GM13977 (cell line): ENCODE results near the gene N4BP3.

Experiments
- DNase-seq: peaks from one replicate; pipeline ENCODE4 v3.0.0; 2012; ENCODE audit warnings: low spot score
- CTCF ChIP-seq: IDR thresholded peaks from 2 replicates; pipeline ENCODE4 v1.5.1; 2012; ENCODE audit warnings: mild to moderate bottlenecking, control low read depth; ENCODE audit not compliant: insufficient read depth; ENCODE audit errors: extremely low read depth, missing control alignments
- in situ Hi-C: fragments of 300-500 bp; cut with MboI; formaldehyde crosslinking; loops from one replicate; pipeline ENCODE4 v1.12.0; 2022; ENCODE audit warnings: low sequenced_read_pairs, low pct_unique_long_range_greater_than_20kb, mixed read lengths, inconsistent platforms; ENCODE audit not compliant: unreplicated experiment

The N4BP3 gene

GRCh38 chr5:178153530-178154340 lies 40.4 kb downstream of the N4BP3 start, which contains the start of gene NHP2:
TSS of gene NHP2 (minus strand) at chr5:178153885. CDS start at chr5:178153817, 68 bp downstream.
- in situ Hi-C loops, result no loop called here
- peak; percentile 97 for DNase-seq
- no peak for TF ChIP-seq CTCF

GRCh38 chr5:178155065-178155464 lies 41.7 kb downstream of the N4BP3 start:
- DNase-seq, result no peak
- no peak for TF ChIP-seq CTCF
- in situ Hi-C loops, result loop anchor here (5.0 kb wide), 1 partner anchor 78 kb away; no protein-coding TSS in a partner anchor

- in situ Hi-C loops, result no loop called here
- no peak for DNase-seq
These were observed 46.8 kb downstream of the N4BP3 start for GRCh38 chr5:178160176-178160575.

GRCh38 chr5:178162481-178162880 lies 49.1 kb downstream of the N4BP3 start:
- TF ChIP-seq CTCF, result no peak
- DNase-seq, result no peak
- in situ Hi-C loops, result no loop called here

More at GRCh38 chr5:178160176-178160575, 46.8 kb downstream of the N4BP3 start:
- no peak for TF ChIP-seq CTCF

DNA sequence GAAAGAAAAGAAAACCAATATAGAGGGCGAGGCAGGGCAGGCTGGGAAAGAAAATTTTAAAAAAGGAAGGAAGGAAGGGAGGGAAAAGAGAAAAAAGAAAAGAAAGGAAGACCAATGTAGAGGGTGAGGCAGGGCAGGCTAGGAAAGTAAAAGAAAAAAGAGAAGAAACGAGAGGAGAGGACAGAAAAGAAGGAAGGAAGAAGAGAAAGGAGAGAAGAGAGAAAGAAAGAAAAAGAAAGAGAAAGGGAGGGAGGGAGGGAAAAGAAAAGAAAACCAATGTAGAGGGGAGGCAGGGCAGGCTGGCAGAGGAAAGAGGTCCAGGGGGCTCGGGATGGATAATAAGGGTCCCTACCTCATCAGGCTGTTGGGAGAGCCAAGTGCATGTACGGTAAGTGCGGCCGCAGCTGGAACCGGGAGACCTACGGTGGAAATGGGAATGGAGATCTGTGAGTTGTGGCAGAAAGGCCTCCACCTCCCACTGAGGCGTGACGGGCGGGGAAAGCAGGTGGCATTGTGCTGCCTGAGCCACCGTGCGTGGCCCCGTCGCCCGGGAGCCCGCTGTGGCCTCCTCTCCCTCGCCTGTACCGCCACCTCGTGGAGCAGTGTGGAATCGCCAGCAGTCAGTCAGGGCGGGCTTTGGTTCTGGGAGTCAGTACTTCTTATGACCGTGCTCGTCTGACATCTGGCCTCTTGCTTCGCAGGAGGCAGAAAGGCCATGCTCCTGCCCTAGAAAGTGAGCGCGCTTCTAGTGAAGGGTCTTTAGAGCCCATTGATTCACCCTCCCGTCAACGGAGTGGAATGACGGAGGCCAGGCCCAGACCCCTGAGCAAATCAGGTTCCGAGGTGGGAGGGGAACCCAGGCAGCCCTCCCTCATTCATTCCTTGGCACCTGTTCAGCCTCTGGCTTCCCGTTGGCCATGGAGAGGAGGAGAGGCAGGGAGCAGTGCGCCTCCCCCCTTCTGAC lies 50.7 kb downstream of the N4BP3 start:
- peak; percentile 94 for DNase-seq
- peak; percentile 98 for TF ChIP-seq CTCF
- in situ Hi-C loops, result no loop called here

DNA sequence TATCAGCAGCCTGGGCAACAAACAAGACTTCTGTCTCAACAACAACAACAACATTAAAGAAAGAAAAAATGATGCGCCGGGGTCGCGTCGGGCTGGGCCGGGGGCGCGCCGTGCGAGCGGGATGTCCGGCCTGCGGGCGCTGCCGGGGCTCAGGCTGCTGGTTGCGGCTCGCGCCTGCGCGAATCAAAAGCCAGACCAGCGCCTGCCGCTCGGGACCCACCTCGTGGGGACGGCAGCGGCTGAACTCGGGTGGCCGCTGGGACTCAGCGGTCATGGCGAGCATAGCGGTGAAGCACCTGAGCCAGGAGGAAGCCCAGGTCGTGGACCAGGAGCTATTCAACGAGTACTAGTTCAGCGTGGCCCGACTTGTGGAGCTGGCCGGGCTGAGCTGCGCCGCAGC lies 52.2 kb downstream of the N4BP3 start:
- in situ Hi-C loops, result no loop called here
- no peak for DNase-seq

More for the DNA sequence above, 52.2 kb downstream of the N4BP3 start:
- no peak for TF ChIP-seq CTCF
